HG02884 (cell line): ENCODE measurements around the gene HPCAL1.

Experiments used
- ATAC-seq: cut with Tn5 transposase; IDR thresholded peaks from one replicate; pipeline ENCODE4 v1.9.1; 2021; ENCODE audit warnings: mild to moderate bottlenecking, moderate library complexity; ENCODE audit not compliant: unreplicated experiment

HPCAL1 gene

DNA sequence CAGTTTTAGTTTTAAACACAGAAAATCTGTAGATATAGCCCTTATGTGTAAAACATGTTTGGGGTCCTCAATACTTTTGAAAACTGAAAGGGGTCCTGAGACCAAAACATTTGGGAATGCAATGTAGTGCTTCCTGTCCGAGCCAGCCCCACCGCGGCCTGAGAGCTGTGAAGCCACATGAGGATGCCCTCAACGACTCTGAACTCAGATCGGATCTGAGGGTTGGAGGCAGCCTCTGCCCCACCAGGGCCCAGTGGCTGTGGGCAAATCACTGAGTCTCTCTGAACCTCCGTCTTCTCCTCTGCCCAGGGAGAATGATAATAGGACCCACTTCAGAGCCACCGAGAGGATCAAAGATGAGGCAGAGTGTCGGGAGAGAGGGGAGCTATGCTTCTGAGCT is 33.4 kb upstream of the HPCAL1 start:
- ATAC-seq = no peak

GRCh38 chr2:10269711-10270610 is 32.7 kb upstream of the HPCAL1 start:
- ATAC-seq = no peak

GRCh38 chr2:10271509-10271908 is 31.2 kb upstream of the HPCAL1 start:
- ATAC-seq = no peak

DNA sequence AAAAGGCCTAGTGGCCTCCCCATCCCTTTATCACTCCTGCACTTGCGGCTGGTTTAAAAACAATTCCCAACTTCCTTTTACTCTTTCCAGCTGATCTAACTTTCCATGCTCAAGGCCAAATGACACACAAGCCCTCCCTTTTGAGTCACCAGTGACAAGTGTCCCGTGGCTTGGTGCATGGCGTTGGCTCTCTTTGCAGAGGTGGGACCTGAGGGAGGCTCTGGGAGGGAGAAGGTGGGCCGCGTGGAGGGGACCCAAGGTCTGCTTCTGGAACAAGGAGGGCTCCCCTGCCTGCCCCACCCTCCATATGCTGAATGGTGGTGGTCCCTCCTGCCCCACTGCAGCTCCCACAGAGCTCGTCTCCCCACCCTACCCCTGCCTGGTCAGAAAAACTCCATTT is 30.8 kb upstream of the HPCAL1 start:
- ATAC-seq = no peak

- no peak for ATAC-seq
These were observed 30.2 kb upstream of the HPCAL1 start for GRCh38 chr2:10272464-10272863.

DNA sequence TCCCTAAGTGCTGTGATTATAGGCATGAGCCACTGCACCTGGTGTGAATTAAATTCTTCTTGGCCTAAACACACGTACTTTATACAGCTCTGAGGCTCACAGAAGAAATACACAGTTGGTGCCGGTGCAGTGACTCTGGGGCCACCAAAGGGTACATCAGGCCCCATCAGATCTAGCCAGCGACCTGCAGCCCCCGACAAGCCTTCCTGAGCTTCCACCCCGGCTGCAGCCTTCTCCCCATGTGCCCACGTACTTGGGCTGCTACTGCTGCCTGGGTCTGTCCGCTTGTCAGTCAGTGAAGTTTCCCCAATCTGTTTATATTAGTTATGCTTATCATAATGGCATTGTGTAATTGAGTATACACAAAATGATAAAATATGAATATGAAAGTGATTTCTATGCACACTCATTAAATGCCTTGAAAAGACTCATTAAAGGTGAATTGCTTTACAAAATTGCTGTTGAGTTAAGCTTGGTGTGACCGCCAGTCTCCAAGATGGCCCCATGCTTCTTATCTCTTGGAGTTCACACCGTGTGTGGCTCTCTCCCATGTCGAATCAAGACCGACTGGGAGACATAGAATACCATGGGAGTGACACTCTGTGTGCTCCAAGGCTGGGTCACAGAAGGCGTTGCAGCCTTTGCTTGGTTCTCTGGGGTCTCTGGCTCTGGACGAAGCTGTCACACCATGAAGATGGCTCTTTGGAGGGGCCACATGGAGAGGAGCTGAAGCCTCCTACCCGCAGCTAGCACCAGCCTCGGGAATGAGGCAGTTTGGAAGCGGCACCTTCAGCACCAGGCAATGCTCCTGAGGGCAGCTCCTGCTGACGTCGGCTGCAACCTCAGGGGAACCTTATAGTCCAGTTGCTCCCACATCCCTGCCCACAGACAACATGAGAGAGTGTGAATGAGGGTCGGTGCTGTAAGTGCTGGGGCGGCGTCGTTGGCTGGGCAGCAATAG is 29.2 kb upstream of the HPCAL1 start:
- no peak for ATAC-seq

GRCh38 chr2:10274376-10274775 is 28.3 kb upstream of the HPCAL1 start:
- no peak for ATAC-seq

DNA sequence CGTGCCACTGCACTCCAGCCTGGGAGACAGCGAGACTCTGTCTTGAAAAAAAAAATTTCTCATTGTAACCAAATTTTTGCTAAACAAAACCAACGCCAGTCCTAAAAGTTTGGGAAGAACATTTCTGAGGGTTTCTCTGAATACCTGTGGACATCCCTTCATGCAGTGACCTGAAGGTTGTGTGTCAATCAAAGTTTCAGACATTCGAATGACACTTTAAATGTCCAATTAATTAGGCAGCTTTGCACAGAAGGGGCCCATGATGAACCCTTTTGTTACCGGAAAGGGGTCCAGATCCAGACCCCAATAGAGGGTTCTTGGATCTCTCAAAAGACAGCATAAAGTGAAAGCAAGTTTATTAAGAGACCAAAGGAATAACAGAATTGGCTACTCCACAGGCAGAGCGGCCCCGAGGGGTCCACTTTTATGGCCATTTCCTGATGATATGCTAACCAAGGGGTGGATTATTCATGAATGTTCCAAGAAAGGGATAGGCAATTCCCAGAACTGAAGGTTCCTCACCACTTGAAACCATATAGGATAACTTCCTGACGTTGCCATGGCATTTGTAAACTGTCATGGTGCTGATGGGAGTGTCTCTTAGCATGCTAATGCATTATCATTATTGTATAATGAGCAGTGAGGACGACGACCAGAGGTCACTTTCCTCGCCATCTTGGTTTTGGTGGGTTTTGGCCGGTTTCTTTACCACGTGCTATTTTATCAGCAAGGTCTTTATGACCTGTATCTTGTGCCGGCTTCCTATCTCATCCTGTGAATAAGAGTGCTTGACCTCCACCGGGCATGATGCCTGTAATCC is 27.5 kb upstream of the HPCAL1 start:
- no peak for ATAC-seq

- no peak for ATAC-seq
These were observed 26.0 kb upstream of the HPCAL1 start for GRCh38 chr2:10276481-10277292.

- ATAC-seq = no peak
These were observed 25.2 kb upstream of the HPCAL1 start for GRCh38 chr2:10277293-10278028.

DNA sequence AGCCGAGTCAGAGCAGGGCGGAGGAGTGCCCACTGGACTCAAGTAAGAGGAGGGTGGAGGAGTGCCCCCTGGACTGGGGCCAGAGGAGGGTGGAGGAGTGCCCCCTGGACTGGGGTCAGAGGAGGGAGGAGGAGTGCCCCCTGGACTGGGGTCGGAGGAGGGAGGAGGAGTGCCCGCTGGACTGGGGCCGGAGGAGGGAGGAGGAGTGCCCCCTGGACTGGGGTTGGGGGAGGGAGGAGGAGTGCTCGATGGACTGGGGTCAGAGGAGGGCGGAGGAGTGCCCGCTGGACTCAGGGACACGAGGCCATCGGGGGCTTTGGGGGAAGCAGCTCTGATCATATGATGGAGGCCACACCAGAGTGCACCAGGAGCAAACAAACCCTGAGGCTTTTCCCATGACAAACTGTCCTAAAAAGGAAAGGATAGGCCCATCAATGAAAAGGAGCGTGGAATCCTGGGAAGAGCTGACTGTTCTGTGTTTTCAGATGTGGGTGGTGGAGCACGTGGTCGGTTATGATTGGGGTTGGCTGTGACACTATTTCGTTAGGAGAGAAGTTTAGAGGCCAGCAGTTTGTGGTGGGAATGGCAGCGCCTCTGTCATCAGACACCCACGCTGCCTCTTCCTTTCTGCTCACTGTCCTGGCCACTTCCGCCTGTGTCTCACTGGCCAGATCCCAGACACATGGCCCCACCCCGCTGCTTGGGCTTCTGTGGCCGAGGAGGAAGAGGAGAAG is 24.5 kb upstream of the HPCAL1 start:
- ATAC-seq = no peak

DNA sequence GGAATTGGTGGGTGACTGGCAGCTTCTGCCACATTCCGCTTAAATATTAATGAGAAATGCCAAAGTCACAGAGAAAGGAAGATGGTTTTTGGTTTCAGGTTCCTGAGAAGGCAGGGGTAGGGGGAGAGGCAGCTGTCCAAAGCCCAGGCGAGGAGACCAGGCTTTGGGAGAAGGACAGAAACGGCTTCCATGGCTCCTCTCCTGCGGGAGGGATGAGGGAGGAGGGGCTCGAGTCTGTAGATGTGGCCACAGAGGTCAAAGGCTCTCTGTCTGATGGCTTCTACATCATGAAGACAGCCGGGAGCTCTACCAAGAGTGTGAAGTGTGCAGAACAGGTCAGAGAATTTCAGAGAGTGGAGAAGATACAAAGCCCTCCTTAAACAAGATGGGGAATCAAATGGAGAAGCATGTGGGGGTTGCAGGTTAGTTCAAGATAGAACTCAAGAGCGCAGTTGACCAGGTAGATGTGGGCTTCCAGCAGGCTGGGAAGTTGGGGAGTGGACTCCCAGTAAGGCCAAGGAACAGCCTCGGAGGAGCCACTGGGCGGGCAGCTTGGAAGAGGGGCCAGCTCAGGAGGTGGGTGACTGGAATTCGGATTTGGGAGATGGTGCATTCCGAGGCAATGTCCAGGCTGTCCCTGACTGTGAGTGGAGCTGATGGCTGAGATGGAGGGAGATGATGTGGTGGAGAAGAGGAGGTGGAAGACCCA is 23.8 kb upstream of the HPCAL1 start:
- ATAC-seq = no peak

DNA sequence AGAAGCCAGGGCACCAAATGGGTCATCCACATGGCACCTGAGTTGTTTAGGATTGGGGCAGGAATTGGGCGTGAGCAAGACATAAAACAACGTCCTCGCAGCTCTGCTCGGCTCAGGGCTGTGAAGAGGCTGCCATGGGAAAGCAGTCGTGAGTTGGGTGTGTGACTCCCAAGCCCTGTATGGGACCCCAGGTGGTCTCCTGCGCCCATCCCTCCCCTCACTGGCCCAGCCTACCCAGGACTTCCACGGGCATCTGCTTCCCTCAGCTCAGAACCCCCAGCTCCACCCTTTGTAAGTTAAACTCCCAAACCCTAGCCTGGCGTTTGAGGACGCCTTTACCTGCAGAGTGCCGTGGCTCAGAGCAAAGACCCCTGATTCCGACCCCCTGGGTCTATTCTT is 23.2 kb upstream of the HPCAL1 start:
- ATAC-seq = no peak

DNA sequence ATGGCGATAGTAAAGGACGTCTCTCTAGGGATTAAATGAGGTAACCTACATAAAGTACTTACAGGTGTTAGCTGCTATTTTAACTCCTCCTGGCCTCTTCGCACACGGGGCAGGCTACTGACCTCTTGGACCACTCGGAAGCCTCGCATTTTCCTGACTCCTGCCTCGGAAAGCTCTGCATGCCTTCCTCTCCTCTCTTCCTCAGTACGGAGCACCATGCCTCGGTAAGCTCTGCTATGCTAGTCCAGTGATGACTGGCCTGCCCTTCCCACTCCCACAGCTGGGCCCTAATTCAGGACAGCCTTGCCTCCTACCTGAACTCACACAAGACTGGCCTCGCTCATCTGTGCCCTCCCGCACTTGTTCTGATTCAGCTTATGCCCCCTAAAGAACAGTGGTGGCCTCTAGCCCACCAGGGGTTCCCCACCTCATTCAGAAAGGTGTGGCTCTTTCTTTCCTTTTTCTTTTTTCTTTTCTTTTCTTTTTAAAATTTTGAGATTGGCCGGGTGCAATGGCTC is 22.7 kb upstream of the HPCAL1 start:
- ATAC-seq = no peak

DNA sequence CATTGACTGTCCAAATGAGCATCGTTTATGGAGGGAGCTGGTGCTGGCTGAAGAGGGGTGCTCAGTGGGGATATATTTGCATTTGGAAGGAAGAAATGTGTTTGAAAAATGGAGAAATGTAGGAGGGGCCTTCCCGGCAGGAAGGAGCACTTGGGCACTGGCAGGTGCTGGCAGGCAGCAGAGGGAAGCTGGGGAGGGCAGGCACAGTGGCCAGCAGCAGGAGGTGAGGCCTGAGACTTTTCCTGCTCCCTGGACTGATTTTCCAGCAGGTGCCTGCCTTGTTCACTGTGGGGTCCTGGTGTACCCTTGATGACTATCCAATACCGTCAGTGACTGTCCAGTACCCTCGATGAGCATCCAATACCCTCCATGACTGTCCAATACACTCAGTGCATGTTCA is 20.8 kb upstream of the HPCAL1 start:
- no peak for ATAC-seq

- no peak for ATAC-seq
These were observed 20.0 kb upstream of the HPCAL1 start for GRCh38 chr2:10282611-10283105.
